ENCODE results near the gene FGF19. TPM values are rescaled to one million over a fixed set of nuclear protein-coding genes. Genes with fewer than 3 reads are reported as not detected.

Gene FGF19
- total RNA-seq, 1 experiment from 2014 or later = 7.4 TPM

DNA sequence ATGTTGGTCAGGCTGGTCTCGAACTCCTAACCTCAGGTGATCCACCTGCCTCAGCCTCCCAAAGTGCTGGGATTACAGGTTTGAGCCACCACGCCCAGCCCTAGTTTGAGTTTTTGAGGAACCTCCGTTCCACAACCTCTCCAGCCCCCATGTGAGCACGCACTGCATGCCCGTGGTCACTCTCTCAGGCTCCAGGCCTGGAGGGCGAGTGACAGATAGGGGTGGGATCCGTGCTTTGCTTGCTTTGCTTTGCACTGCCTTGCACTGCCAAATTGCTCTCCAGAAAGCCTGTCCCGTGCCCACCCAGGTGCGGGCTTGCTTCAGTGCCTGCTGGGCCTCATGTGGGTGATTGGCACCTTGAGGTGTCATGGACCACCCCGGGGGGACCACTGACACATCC is 41.4 kb upstream of the FGF19 start:
- Histone ChIP-seq H2BK12ac (ENCODE audit: insufficient read length, low read depth, low read length) (no peak overlapping the region), H3K27me3 (ENCODE audit: insufficient read depth, low read length) (no peaks in the 10 kb centered on the region), H3K56ac (ENCODE audit: insufficient read length, low read depth, low read length) (no peak overlapping the region), H3K14ac (ENCODE audit: insufficient read depth, low read length) (no peak overlapping the region), H4K8ac (replicated peaks; ENCODE audit: insufficient read length, low read depth, low read length) (no peak overlapping the region), H2BK120ac (ENCODE audit: low read depth, low read length, poor library complexity, severe bottlenecking) (no peak overlapping the region), H4K5ac (ENCODE audit: insufficient read length, low read depth, low read length) (no peak overlapping the region), H3K4ac (ENCODE audit: low read depth, low read length) (no peak overlapping the region), H4K20me1 (ENCODE audit: control insufficient read depth, insufficient read depth, insufficient read length) (no peaks in the 10 kb centered on the region), H3K79me2 (ENCODE audit: insufficient read depth, low read length) (no peaks in the 10 kb centered on the region), H3K4me2 (ENCODE audit: insufficient read depth, insufficient read length, low read length) (no peak overlapping the region), H3K4me1 (ENCODE audit: insufficient read depth, low read length) (no peaks in the 10 kb centered on the region; the same call in 1 of the 2 replicates), H2AFZ (ENCODE audit: low read length) (no peak overlapping the region), H4K91ac (ENCODE audit: insufficient read length, low read depth, low read length) (no peak overlapping the region), H2BK15ac (ENCODE audit: low read depth, low read length) (no peak overlapping the region), H2BK20ac (ENCODE audit: low read depth, low read length, poor library complexity, severe bottlenecking) (no peak overlapping the region), H3K9ac (ENCODE audit: extremely low read depth, insufficient read length, low read length) (no peak overlapping the region), H3K79me1 (ENCODE audit: insufficient read depth, low read depth, low read length, poor library complexity, severe bottlenecking) (no peaks in the 10 kb centered on the region), H3K27ac (ENCODE audit: insufficient read length, low read depth, low read length) (no peak overlapping the region), H3K23ac (ENCODE audit: insufficient read length, low read depth, low read length) (no peak overlapping the region), H2AK5ac (ENCODE audit: insufficient read length, low read length) (no peak overlapping the region), H3K23me2 (ENCODE audit: insufficient read length, low read depth, low read length, poor library complexity, severe bottlenecking) (no peaks in the 10 kb centered on the region), H3T11ph (ENCODE audit: low read length) (no peak overlapping the region), H3K18ac (ENCODE audit: insufficient read length, low read depth, low read length) (no peak overlapping the region), H2BK5ac (ENCODE audit: insufficient read length, low read length) (no peak overlapping the region), H3K9me3 (ENCODE audit: control insufficient read depth, low read depth, low read length) (no peaks in the 10 kb centered on the region)
- peaks cover 6% of the 10 kb centered on the region; the same call in 1 of the 2 replicates for H3K27me3 Mint-ChIP-seq (ENCODE audit: low read depth)
- peaks cover 13 to 19% of the 10 kb centered on the region in 2 experiments for H3K4me1 Mint-ChIP-seq
- H3K4me3 Mint-ChIP-seq = no peak overlapping the region
- TF ChIP-seq CTCF (conservative IDR thresholded peaks at IDR 0.05) = no peak
- no peaks in the 10 kb centered on the region for H3K9me3 Mint-ChIP-seq
- H3K36me3 Mint-ChIP-seq (ENCODE audit: insufficient read depth in 1 of 3, low read depth in 3 of 3) = no peaks in the 10 kb centered on the region
- no CpG with 5 or more reads among the region's 10 CpGs for WGBS (ENCODE audit: extremely low coverage, insufficient read length, low lambda C conversion rate)
- H3K27ac Mint-ChIP-seq = no peak overlapping the region
- DNase-seq = no peak
